ENCODE data around the gene PPP1R36.
"Not testable (repeated sequence)": the region's sequence is repeated elsewhere in the genome, so short reads cannot be mapped to it uniquely, and the experiment has no call there.

The PPP1R36 gene

DNA sequence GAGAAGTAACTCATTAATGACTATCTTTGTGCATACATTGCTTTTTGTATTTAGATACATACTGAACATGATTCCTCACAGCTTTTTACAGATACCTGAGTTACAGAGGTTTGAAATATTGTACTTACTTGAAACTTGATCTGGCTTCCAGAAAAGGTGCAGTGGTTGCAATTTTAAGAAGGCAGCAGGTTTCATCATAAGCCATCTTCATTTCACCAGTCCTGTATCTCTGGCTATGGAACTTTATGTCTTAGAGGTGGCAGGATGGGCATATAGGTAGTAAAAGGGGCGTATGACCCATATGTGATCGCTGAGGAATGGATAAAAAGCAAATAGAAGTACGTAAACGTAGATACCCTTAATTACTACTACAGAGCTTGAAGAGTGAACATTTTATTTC lies 31.5 kb upstream of the PPP1R36 start:
- in situ Hi-C loops (cut with MboI; ENCODE audit: low sequenced_read_pairs): no loop called here

- in situ Hi-C loops (cut with MboI; ENCODE audit: low sequenced_read_pairs): no loop called here
Observed at GRCh38 chr14:64520699-64521098, 29.1 kb upstream of the PPP1R36 start.

DNA sequence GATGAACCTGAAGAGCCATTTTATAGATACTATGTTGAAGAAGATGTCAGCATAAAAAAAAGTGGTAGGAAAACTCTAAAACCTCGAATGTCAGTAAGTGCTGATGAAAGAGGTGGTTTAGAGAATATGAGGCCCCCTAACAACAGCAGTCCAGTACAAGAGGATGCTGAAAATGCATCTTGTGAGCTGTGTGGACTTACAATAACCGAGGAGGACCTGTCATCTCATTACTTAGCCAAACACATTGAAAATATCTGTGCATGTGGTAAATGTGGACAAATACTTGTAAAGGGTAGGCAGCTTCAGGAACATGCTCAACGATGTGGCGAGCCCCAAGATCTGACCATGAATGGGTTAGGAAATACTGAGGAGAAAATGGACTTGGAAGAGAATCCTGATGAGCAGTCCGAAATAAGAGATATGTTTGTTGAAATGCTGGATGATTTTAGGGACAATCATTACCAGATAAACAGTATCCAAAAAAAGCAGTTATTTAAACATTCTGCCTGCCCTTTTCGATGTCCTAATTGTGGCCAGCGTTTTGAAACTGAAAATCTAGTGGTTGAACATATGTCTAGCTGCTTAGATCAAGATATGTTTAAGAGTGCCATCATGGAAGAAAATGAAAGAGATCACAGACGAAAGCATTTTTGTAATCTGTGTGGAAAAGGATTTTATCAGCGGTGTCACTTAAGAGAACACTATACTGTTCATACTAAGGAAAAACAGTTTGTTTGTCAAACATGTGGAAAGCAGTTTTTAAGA lies 27.0 kb upstream of the PPP1R36 start:
- in situ Hi-C loops (cut with MboI; ENCODE audit: low sequenced_read_pairs): no loop called here

- in situ Hi-C loops (cut with MboI; ENCODE audit: low sequenced_read_pairs): no loop called here
Observed at GRCh38 chr14:64525354-64525753, 24.4 kb upstream of the PPP1R36 start.

- in situ Hi-C loops (cut with MboI; ENCODE audit: low sequenced_read_pairs): no loop called here
Observed at GRCh38 chr14:64531567-64531966, 18.2 kb upstream of the PPP1R36 start.

DNA sequence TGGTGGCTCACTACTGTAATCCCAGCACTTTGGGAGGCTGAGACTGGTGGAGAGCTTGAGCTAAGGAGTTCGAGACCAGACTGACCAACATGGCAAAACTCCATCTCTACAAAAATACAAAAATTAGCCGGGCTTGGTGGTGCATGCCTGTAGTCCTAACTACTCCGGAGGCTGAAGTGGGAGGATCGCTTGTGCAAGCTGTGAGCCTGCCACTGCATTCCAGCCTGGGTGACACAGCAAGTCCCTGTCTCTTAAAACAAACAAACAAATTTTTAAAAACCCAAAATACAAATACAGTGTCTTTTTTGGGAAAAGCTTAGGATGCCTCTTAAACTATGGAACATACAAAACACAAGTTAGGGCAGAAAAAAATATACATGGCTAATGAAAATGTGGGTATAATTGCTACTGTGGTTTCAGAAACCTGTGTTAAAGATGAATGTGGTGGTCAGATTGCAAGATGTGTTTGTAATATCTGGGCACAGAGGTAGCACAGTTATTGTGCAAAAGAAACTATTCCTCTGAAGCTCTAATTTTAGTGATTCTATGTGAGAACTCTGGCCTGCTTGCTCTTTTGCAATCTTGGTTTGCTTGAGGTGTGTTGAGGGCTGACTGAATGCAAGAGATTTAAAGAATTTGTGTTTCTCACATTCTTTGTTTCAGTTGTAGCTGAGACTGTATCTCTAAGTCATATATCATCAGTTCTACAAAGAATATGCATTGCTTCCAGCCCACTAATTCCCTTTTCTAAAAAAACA lies 13.1 kb upstream of the PPP1R36 start:
- in situ Hi-C loops (cut with MboI; ENCODE audit: low sequenced_read_pairs): no loop called here

GRCh38 chr14:64540208-64541202 lies 9.3 kb upstream of the PPP1R36 start, which contains the start of gene HSPA2:
Gene HSPA2 (plus strand): TSS chr14:64540741. CDS start chr14:64540850, 109 bp downstream.
- in situ Hi-C loops (cut with MboI; ENCODE audit: low sequenced_read_pairs): no loop called here

DNA sequence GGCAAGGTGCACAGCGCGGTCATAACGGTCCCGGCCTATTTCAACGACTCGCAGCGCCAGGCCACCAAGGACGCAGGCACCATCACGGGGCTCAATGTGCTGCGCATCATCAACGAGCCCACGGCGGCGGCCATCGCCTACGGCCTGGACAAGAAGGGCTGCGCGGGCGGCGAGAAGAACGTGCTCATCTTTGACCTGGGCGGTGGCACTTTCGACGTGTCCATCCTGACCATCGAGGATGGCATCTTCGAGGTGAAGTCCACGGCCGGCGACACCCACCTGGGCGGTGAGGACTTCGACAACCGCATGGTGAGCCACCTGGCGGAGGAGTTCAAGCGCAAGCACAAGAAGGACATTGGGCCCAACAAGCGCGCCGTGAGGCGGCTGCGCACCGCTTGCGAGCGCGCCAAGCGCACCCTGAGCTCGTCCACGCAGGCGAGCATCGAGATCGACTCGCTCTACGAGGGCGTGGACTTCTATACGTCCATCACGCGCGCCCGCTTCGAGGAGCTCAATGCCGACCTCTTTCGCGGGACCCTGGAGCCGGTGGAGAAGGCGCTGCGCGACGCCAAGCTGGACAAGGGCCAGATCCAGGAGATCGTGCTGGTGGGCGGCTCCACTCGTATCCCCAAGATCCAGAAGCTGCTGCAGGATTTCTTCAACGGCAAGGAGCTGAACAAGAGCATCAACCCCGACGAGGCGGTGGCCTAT lies 8.3 kb upstream of the PPP1R36 start:
- in situ Hi-C loops (cut with MboI; ENCODE audit: low sequenced_read_pairs): no loop called here

- in situ Hi-C loops (cut with MboI; ENCODE audit: low sequenced_read_pairs): no loop called here
Observed at GRCh38 chr14:64541972-64542835, 7.6 kb upstream of the PPP1R36 start.

DNA sequence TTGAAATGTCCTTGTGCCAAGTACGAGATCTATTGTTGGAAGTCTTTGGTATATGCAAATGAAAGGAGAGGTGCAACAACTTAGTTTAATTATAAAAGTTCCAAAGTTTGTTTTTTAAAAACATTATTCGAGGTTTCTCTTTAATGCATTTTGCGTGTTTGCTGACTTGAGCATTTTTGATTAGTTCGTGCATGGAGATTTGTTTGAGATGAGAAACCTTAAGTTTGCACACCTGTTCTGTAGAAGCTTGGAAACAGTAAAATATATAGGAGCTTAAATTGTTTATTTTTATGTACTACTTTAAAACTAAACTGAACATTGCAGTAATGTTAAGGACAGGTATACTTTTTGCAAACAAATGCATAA lies 6.9 kb upstream of the PPP1R36 start:
- in situ Hi-C loops (cut with MboI; ENCODE audit: low sequenced_read_pairs): no loop called here

DNA sequence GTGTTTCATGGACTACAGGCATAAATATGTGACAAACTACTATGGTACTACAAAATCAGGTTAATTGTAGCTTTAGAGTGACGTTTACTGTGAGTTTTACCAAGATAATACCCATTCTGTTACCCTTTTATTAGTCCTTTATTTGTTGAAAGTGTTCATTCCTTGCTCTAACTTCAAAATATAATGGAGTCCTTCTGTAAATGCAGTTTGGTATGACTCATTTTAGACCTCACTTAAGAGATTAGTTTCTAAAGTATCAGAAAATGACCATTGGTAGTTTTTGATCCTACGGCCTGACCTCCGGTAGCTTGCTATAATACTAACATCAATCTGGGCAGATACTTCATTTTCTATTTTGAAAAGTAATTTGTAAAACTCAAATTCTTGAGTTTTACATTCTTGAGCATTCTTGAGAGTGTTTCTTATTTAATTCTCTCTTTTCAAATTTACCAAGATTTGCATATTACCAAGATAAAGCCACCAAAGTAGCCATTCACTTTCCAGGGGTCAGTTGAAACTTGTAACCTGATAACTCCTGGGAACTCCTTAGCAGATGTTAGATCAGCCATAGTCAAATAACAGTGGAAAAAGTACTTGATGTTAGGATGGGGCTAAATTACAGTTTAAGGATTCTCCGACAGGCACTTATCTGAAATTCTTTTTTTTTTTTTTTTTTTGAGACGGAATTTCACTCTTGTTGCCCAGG lies 5.0 kb upstream of the PPP1R36 start:
- in situ Hi-C loops (cut with MboI; ENCODE audit: low sequenced_read_pairs): no loop called here

- in situ Hi-C loops (cut with MboI; ENCODE audit: low sequenced_read_pairs): no loop called here
Observed at GRCh38 chr14:64549016-64549415, 745 bp upstream of the PPP1R36 start.

DNA sequence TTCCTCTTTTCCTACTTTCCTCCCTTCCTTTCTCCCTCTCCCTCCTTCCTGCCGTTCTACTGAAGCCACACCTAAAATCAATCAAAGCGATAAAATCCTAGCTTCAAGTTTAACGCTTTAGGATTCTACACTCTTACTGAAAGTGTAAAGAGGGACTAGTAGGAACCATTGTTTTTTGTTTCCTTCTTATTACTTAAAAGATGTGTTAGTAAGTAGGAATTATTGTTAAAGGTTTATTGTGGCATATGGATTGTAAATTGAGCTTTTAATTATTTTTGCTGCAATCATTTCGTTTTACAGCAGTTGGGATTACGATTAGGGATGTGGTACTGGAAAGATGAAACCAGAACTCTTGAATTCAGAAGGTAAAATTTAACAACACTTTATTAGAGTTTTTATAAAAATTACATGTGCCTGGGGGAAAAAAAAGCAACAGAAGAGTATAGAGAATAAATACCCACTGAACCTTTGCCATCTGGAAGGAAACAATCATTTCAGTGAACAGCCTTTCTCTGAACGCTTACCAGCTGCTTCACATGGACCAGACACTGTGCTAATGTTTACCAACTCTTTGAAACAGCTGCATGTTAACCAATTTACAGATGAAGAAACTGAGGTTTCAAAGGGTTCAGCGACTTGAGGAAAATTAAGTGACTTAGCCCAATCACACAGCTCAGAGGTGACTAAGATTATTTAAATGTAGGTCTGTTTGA lies 1.0 kb downstream of the PPP1R36 start:
- in situ Hi-C loops (cut with MboI; ENCODE audit: low sequenced_read_pairs): no loop called here

GRCh38 chr14:64554556-64554955 lies 4.8 kb downstream of the PPP1R36 start:
- in situ Hi-C loops (cut with MboI; ENCODE audit: low sequenced_read_pairs): no loop called here

DNA sequence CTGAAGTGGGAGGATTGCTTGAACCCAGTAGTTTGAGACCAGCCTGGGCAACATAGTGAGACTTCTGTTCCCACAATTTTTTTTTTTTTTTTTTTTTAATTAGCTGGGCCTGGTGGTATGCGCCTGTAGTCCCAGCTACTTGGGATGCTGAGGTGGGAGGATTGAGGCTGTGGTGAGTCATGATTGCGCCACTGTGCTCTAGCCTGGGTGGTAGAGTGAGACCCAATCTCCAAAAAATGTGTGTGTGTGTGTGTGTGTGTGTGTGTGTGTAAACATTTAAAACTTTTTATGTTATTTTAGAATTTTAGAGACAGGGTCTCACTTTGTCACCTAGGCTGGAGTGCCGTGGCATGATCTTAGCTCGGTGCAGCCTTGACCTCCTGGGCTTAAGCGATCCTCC lies 6.8 kb downstream of the PPP1R36 start:
- in situ Hi-C loops (cut with MboI; ENCODE audit: low sequenced_read_pairs): no loop called here

DNA sequence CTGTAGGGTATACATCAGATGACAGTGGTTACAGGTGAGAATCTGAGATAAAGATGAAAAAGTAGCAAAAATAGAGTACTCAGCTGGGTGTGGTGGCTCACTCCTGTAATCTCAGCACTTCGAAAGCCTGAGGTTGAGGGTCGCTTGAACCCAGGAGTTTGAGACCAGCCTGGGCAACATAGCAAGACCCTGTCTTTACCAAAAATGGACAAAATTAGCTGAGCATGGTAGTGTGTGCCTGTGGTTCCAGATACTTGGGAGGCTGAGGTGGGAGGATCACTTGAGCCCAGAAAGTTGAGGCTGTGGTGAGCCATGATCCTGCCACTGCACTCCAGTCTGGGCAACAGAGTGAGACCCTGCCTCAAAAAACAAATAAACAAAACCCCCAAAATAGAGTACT lies 8.5 kb downstream of the PPP1R36 start:
- in situ Hi-C loops (cut with MboI; ENCODE audit: low sequenced_read_pairs): not testable (repeated sequence)

- in situ Hi-C loops (cut with MboI; ENCODE audit: low sequenced_read_pairs): no loop called here
Observed at GRCh38 chr14:64561631-64562030, 11.9 kb downstream of the PPP1R36 start.

- in situ Hi-C loops (cut with MboI; ENCODE audit: low sequenced_read_pairs): no loop called here
Observed at GRCh38 chr14:64562436-64562835, 12.7 kb downstream of the PPP1R36 start.
